ENCODE data around the gene RB1. TPM values are rescaled to one million over a fixed set of nuclear protein-coding genes. Genes with fewer than 3 reads are reported as not detected.

The RB1 gene
- total RNA-seq, 2 donors from 2014 or later = 18.7 to 20.1 TPM

GRCh38 chr13:48315969-48316650, 12.6 kb downstream of the RB1 start:
- DNase-seq = no peak
- no peak for TF ChIP-seq CTCF (conservative IDR thresholded peaks at IDR 0.05)
- Histone ChIP-seq H3K27ac (ENCODE audit: low read depth, low read length) (no peak overlapping the region), H3K9me3 (ENCODE audit: control insufficient read depth, low read length) (no peaks in the 10 kb centered on the region), H3K4me1 (ENCODE audit: control insufficient read depth, insufficient read depth, low read length) (no peaks in the 10 kb centered on the region), H3K36me3 (ENCODE audit: control insufficient read depth, insufficient read depth, low read length) (no peaks in the 10 kb centered on the region), H3K9ac (ENCODE audit: extremely low read depth, low read length, poor library complexity, severe bottlenecking) (no peak overlapping the region), H3K27me3 (ENCODE audit: control insufficient read depth, insufficient read depth, low read length, poor library complexity, severe bottlenecking) (no peaks in the 10 kb centered on the region), H3K4me3 (ENCODE audit: low read length) (no peak overlapping the region)
- Mint-ChIP-seq H3K36me3 (ENCODE audit: low read depth) (peaks cover 29% of the 10 kb centered on the region), H3K27ac (no peak overlapping the region), H3K4me3 (no peak overlapping the region), H3K27me3 (ENCODE audit: insufficient read depth) (no peaks in the 10 kb centered on the region), H3K4me1 (no peaks in the 10 kb centered on the region), H3K9me3 (peaks cover 16% of the 10 kb centered on the region)
- WGBS, 2 experiments (ENCODE audit: insufficient coverage in 1 of 2, insufficient read length in 1 of 2) = 88 to 93% methylated on average over 13 to 16 of the region's 17 CpGs

- H3K27me3 Mint-ChIP-seq (ENCODE audit: insufficient read depth) = no peaks in the 10 kb centered on the region
- Histone ChIP-seq H3K4me1 (ENCODE audit: control insufficient read depth, insufficient read depth, low read length) (no peaks in the 10 kb centered on the region), H3K4me3 (ENCODE audit: low read length) (no peak overlapping the region), H3K27ac (ENCODE audit: low read depth, low read length) (no peak overlapping the region), H3K9ac (ENCODE audit: extremely low read depth, low read length, poor library complexity, severe bottlenecking) (no peak overlapping the region), H3K9me3 (ENCODE audit: control insufficient read depth, low read length) (peaks cover 6% of the 10 kb centered on the region), H3K36me3 (ENCODE audit: control insufficient read depth, insufficient read depth, low read length) (no peaks in the 10 kb centered on the region), H3K27me3 (ENCODE audit: control insufficient read depth, insufficient read depth, low read length, poor library complexity, severe bottlenecking) (no peaks in the 10 kb centered on the region)
- DNase-seq = no peak
- no peak overlapping the region for H3K4me3 Mint-ChIP-seq
- no peak overlapping the region for H3K27ac Mint-ChIP-seq
- H3K4me1 Mint-ChIP-seq = no peaks in the 10 kb centered on the region
- H3K9me3 Mint-ChIP-seq = peaks cover 23% of the 10 kb centered on the region
- peaks cover 35% of the 10 kb centered on the region for H3K36me3 Mint-ChIP-seq (ENCODE audit: low read depth)
- 96 to 100% methylated on average over 28 to 43 of the region's 43 CpGs for WGBS, 2 experiments (ENCODE audit: insufficient coverage in 1 of 2, insufficient read length in 1 of 2)
- TF ChIP-seq CTCF (conservative IDR thresholded peaks at IDR 0.05) = no peak
Measured at GRCh38 chr13:48316826-48317510, 13.4 kb downstream of the RB1 start.

GRCh38 chr13:48317511-48318376, 14.2 kb downstream of the RB1 start:
- H3K27me3 Mint-ChIP-seq (ENCODE audit: insufficient read depth) = no peaks in the 10 kb centered on the region
- no peaks in the 10 kb centered on the region for H3K4me1 ChIP-seq (ENCODE audit: control insufficient read depth, insufficient read depth, low read length)
- H3K9me3 Mint-ChIP-seq = peaks cover 30% of the 10 kb centered on the region
- no peaks in the 10 kb centered on the region for H3K36me3 ChIP-seq (ENCODE audit: control insufficient read depth, insufficient read depth, low read length)
- H3K27ac ChIP-seq (ENCODE audit: low read depth, low read length) = no peak overlapping the region
- no peak overlapping the region for H3K9ac ChIP-seq (ENCODE audit: extremely low read depth, low read length, poor library complexity, severe bottlenecking)
- TF ChIP-seq CTCF (conservative IDR thresholded peaks at IDR 0.05) = no peak
- no peak for DNase-seq
- H3K27me3 ChIP-seq (ENCODE audit: control insufficient read depth, insufficient read depth, low read length, poor library complexity, severe bottlenecking) = no peaks in the 10 kb centered on the region
- no peak overlapping the region for H3K4me3 Mint-ChIP-seq
- 93 to 94% methylated on average over 32 to 41 of the region's 41 CpGs for WGBS, 2 experiments (ENCODE audit: insufficient coverage in 1 of 2, insufficient read length in 1 of 2)
- H3K4me1 Mint-ChIP-seq = no peaks in the 10 kb centered on the region
- H3K27ac Mint-ChIP-seq = no peak overlapping the region
- H3K4me3 ChIP-seq (ENCODE audit: low read length) = no peak overlapping the region
- peaks cover 42% of the 10 kb centered on the region for H3K36me3 Mint-ChIP-seq (ENCODE audit: low read depth)
- peaks cover 8% of the 10 kb centered on the region for H3K9me3 ChIP-seq (ENCODE audit: control insufficient read depth, low read length)
